Erythroblast (primary cell): ENCODE data around the gene TMEM233.

Experiments used
- GATA1 ChIP-seq: IDR thresholded peaks from 2 replicates; pipeline ENCODE4 v1.6.1; 2011; ENCODE audit warnings: low read depth, mild to moderate bottlenecking, control low read depth, low read length, moderate library complexity
- POLR2A ChIP-seq: IDR thresholded peaks from 2 replicates; pipeline ENCODE4 v1.6.1; 2011; ENCODE audit warnings: mild to moderate bottlenecking, low read length

GRCh38 chr12:119615518-119616475, 22.2 kb downstream of the TMEM233 start:
- TF ChIP-seq POLR2A, result no peak
- TF ChIP-seq GATA1, result no peak
